Small intestine (tissue), 7 donors: Measurements from ENCODE around the gene DENND1C. TPM values are rescaled to one million over a fixed set of nuclear protein-coding genes. Genes with fewer than 3 reads are reported as not detected.

ENCODE experiments used
- DNase-seq, 2 donors: peaks; one replicate each; pipeline versions ENCODE4 v3.0.0 to v3.0.0-alpha.2; 2013
- FAIRE-seq: peaks from 2 replicates; lab custom pipeline; 2012; peaks lifted over from hg19 to GRCh38; lab: Jason Lieb, UNC
- H3K27ac ChIP-seq, 3 donors: one replicate each; pipeline ENCODE4 v1.5.1; 2013; ENCODE audit warnings: low read length in 2 of 3, mild to moderate bottlenecking in 2 of 3, control low read depth in 1 of 3, inconsistent platforms in 1 of 3, low read depth in 1 of 3, moderate library complexity in 1 of 3
- H3K27me3 ChIP-seq, 3 donors: one replicate each; pipeline ENCODE4 v1.6.1; 2013; ENCODE audit warnings: low read length in 3 of 3, inconsistent platforms in 1 of 3; ENCODE audit not compliant: control insufficient read depth in 3 of 3, insufficient read depth in 3 of 3
- H3K36me3 ChIP-seq, 3 donors: one replicate each; pipeline ENCODE4 v1.6.1; 2013; ENCODE audit warnings: low read length in 3 of 3, inconsistent platforms in 1 of 3, low read depth in 1 of 3, mild to moderate bottlenecking in 1 of 3, moderate library complexity in 1 of 3; ENCODE audit not compliant: control insufficient read depth in 3 of 3, insufficient read depth in 2 of 3
- H3K4me1 ChIP-seq, 3 donors: one replicate each; pipeline ENCODE4 v1.6.1; 2013; ENCODE audit warnings: low read length in 2 of 3, inconsistent platforms in 1 of 3, low read depth in 1 of 3, mild to moderate bottlenecking in 1 of 3, moderate library complexity in 1 of 3; ENCODE audit not compliant: control insufficient read depth in 3 of 3, insufficient read depth in 2 of 3
- H3K4me3 ChIP-seq, 3 donors: one replicate each; pipeline ENCODE4 v1.5.1; 2013; ENCODE audit warnings: low read length in 3 of 3, control low read depth in 1 of 3, inconsistent platforms in 1 of 3, low read depth in 1 of 3, mild to moderate bottlenecking in 1 of 3, moderate library complexity in 1 of 3
- H3K9me3 ChIP-seq, 2 donors: one replicate each; pipeline ENCODE4 v1.6.1; 2013; ENCODE audit warnings: low read depth in 1 of 2, low read length in 1 of 2; ENCODE audit not compliant: control insufficient read depth in 2 of 2, insufficient read depth in 1 of 2
- WGBS, 3 donors: extraction: QIAGEN DNeasy Blood & Tissue Kit; methylation state at CpG; one replicate each; pipeline ENCODE4 v1.1.7; 2013; 5-methylcytosine and 5-hydroxymethylcytosine counted together
- polyA plus RNA-seq, 4 donors: library from polyadenylated mRNA; stranded (reverse) in 3 of 4; unstranded in 1 of 4; fragments of 200-250 nt in 3 of 4; fragments of 120-200 nt in 1 of 4; gene quantifications; one replicate each; pipeline versions ENCODE4 v1.2.1 to v1.2.3, GENCODE V29; 2013
- donor health status: healthy with polysubstance abuse.
- donor health status: control.
- donor health status: control.
- donor health status: Bipolar disorder and iron deficiency.
- donor health status: healthy.

The DENND1C gene
- polyA plus RNA-seq, 4 donors, result 4.0 to 48.7 (median 9.6) TPM

DNA sequence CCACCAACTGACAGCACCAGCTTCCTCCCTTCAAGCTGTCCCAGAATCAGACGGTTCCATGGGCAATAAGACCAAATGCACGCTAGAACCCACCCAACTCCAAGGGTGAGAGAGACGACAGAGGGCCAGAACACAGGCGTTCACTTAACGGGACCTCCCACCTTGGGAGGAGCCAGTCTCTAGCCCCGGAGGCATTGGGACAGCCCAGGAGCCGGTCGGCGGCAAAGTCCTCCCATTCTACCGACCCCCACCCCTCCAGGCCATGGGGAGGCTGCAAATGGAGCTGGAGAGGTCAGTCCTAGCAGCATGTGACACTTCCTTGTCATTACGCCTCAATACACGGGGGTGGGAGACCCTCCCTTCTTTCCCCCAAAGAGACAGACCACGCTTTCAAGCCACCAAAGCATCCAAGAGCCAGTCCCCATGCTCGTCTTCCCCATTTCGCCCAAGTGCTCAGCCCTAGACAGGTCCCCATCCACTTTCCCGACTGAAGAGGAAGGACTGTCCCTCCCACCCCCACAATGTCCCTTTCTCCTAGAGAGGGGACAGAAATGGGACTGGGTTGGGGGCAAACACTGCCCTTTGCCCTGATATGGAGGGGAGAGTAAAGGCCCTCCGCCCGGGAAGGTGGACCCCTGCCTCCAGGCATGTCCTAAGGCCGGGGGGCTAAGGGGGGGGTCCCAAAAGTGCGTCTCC, 57.9 kb downstream of the DENND1C start:
- FAIRE-seq (no peak), DNase-seq (peak; percentile 55 to 70)
- no peaks in the 10 kb centered on the region for H3K27me3 ChIP-seq
- 0 to 1% (median 1%) methylated on average over 19 to 20 of the region's 20 CpGs for WGBS, 3 donors
- H3K9me3 ChIP-seq, result peaks cover 0 to 6% of the 10 kb centered on the region in 2 donors
- H3K27ac ChIP-seq, result peak overlapping the region; percentile 24 to 70 (median 37)
- peaks cover 0 to 11% (median 0%) of the 10 kb centered on the region in 3 donors for H3K4me1 ChIP-seq
- H3K4me3 ChIP-seq, result peak overlapping the region; percentile 74 to 97 (median 94)
- peaks cover 9 to 41% (median 10%) of the 10 kb centered on the region in 3 donors for H3K36me3 ChIP-seq

DNA sequence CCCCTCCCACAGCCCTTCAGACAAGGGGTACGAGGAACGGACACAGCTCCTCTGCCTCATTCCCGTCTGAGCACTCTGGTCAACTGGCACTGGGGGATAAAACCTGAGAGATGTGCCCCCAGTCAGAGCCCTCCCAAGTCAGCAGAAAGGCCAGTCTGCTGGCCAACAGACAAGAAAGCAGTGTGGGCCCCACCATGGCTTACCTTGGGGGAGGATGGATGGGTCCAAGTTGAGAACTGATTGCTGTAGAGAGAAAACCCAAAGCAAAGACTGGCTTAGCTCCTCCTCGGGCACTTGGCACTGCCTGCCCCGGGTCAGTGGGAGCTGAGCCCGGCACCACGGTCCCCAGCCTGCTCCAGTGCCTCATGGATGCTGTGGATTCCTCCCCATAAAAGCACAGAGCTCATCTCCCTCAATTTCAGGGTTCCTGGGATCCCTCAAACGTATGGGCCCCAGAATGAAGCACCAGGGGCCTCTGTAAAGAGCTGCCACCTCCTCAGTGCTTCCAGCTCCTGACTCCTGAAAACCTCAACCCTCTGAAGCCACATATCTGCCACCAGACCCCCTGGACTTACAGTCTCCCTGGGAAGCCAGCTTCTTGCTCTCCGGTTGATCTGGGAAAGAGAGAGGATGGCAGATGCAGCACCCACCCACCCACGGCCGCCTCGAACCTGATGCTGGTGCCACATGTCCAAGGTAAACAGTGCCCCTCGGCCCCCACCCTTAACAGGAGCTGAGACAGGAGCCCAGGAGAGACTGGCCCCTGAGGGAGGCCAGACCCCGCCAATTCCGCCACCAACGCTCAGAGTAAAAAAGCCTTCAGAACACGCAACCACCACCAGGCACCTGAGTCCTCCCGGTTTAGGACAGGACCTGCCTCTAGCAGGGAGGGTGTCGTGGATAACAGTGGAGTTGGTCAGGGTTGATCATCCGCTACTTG, 60.2 kb downstream of the DENND1C start:
- no peak for FAIRE-seq
- H3K36me3 ChIP-seq, result peaks cover 17 to 64% (median 27%) of the 10 kb centered on the region in 3 donors
- H3K27ac ChIP-seq, result no peak overlapping the region
- peaks cover 0 to 11% (median 0%) of the 10 kb centered on the region in 3 donors for H3K4me1 ChIP-seq
- peaks cover 0 to 6% of the 10 kb centered on the region in 2 donors for H3K9me3 ChIP-seq
- no peaks in the 10 kb centered on the region for H3K27me3 ChIP-seq
- 79% methylated on average over 20 of the region's 20 CpGs for WGBS, 3 donors
- DNase-seq, result no peak
- H3K4me3 ChIP-seq, result no peak overlapping the region

DNA sequence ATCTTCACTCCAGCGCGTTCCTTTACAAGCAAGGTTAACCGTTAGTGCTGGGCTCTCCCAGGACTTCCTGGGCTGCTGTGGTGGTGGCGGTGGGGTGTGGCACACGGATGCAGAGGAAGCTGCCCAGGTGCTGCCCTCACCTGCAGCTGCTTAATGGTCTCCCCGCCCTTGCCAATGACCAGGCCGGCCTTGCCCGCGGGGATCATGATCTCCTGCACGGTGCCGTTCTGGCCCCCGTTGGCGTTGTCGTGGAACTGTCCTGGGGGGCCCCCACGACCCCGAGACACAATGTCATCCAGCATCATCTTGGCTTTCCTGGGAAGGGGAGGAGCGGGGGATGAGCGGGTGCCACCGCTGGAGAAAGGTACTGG, 63.0 kb downstream of the DENND1C start:
- FAIRE-seq, result no peak
- DNase-seq, result no peak
- Histone ChIP-seq H3K36me3 (peaks cover 31 to 90% (median 40%) of the 10 kb centered on the region in 3 donors), H3K27me3 (no peaks in the 10 kb centered on the region), H3K27ac (no peak overlapping the region), H3K4me1 (peaks cover 0 to 6% (median 0%) of the 10 kb centered on the region in 3 donors), H3K4me3 (no peak overlapping the region), H3K9me3 (no peaks in the 10 kb centered on the region)
- 77 to 91% (median 84%) methylated on average over 18 to 19 of the region's 19 CpGs for WGBS, 3 donors

DNA sequence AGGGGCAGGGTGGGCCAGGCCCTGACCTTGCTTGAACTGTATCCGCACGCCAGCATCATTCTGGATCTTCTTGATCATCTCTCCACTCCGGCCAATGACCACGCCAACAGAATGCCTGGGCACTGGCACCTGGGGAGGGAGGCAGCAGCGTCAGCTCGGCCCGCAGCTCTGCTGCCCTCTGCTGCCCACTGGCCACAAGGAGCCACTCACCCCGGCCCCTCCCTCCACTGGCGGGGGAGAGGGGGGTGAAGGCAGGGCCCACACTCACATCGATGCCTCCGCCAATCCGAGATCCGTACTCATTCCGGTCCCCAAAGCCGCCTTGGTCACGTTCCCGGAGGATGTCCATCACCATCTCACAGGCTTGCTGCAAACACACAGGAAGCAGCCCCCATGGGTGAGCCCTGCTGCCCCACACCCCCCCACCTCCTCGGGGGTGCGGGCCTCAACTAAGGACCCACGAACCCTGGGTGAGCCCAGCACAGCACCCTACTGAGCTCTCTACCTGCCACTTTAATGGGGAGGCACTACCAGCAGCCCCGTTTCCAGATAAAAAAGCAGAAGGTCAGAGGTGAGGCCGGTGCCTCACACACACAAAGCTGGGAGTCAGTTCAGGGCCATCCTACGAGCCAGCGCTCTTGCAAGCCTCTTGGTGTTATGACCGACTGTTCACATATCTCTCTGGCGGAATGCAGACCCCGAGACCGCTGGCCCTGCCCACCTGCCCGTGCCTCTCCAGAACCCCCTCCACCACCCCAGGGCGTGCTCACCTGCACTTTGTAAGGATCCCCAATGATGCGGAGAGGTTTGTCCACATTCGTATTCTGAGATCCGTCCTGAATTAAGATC, 63.6 kb downstream of the DENND1C start:
- Histone ChIP-seq H3K4me3 (no peak overlapping the region), H3K9me3 (no peaks in the 10 kb centered on the region), H3K4me1 (peaks cover 0 to 6% (median 0%) of the 10 kb centered on the region in 3 donors), H3K36me3 (peaks cover 31 to 92% (median 40%) of the 10 kb centered on the region in 3 donors), H3K27me3 (no peaks in the 10 kb centered on the region), H3K27ac (no peak overlapping the region)
- DNase-seq (no peak), FAIRE-seq (no peak)
- 79 to 81% (median 81%) methylated on average over 30 to 33 of the region's 33 CpGs for WGBS, 3 donors

Other genes with a start within 250 kb of the DENND1C start
- 10 to 100 TPM; 15.1 to 42.2 (median 21.9) TPM for gene MLLT1, start 201.8 kb downstream of the DENND1C start, polyA plus RNA-seq
- gene ACER1, start 148.2 kb downstream of the DENND1C start, polyA plus RNA-seq, result under 1 TPM in 1 of 4 donors, not detected in 3; 0.06 TPM
- 100 to 1,000 TPM in 3 of 4 donors, 10 to 100 TPM in 1; 48.6 to 129 (median 101) TPM for gene CLPP, start 120.3 kb downstream of the DENND1C start, polyA plus RNA-seq
- 100 to 1,000 TPM in 3 of 4 donors, 10 to 100 TPM in 1; 98.8 to 238 (median 164) TPM for gene ALKBH7, start 109.0 kb downstream of the DENND1C start, polyA plus RNA-seq
- 1 to 10 TPM; 1.1 to 2.6 (median 1.2) TPM for gene PSPN, start 105.9 kb downstream of the DENND1C start, polyA plus RNA-seq
- 100 to 1,000 TPM in 1 of 4 donors, 10 to 100 TPM in 3; 63.2 to 101 (median 64.7) TPM for gene GTF2F1, start 88.6 kb downstream of the DENND1C start, polyA plus RNA-seq
- 100 to 1,000 TPM in 2 of 4 donors, 10 to 100 TPM in 2; 80.7 to 257 (median 158) TPM for gene KHSRP, start 57.0 kb downstream of the DENND1C start, polyA plus RNA-seq
- 1 to 10 TPM in 1 of 4 donors, under 1 TPM in 3; 0.34 to 2.7 (median 0.45) TPM for gene SLC25A41, start 48.0 kb downstream of the DENND1C start, polyA plus RNA-seq
- gene SLC25A23, start 22.0 kb downstream of the DENND1C start, polyA plus RNA-seq, result 10 to 100 TPM; 24.1 to 87.0 (median 49.9) TPM
- gene CRB3, start 17.5 kb downstream of the DENND1C start, polyA plus RNA-seq, result 100 to 1,000 TPM in 2 of 4 donors, 10 to 100 TPM in 2; 54.8 to 120 (median 94.8) TPM
- 1 to 10 TPM in 2 of 4 donors, under 1 TPM in 1, not detected in 1; 0.53 to 5.8 (median 1.1) TPM for gene TUBB4A, start 20.5 kb upstream of the DENND1C start, polyA plus RNA-seq
- gene TNFSF9, start 49.2 kb upstream of the DENND1C start, polyA plus RNA-seq, result under 1 TPM in 2 of 4 donors, not detected in 2; 0.22 to 0.37 TPM
- gene CD70, start 109.4 kb upstream of the DENND1C start, polyA plus RNA-seq, result under 1 TPM in 2 of 4 donors, not detected in 2; 0.15 to 0.89 TPM
- 1 to 10 TPM in 1 of 4 donors, under 1 TPM in 3; 0.22 to 2.2 (median 0.71) TPM for gene TNFSF14, start 188.4 kb upstream of the DENND1C start, polyA plus RNA-seq
- 100 to 1,000 TPM in 2 of 4 donors, 10 to 100 TPM in 1, 1 to 10 TPM in 1; 9.5 to 552 (median 63.2) TPM for gene C3, start 238.9 kb upstream of the DENND1C start, polyA plus RNA-seq